Heart left ventricle (tissue), 13 donors: ENCODE data around the gene MDP1.

Experiments
- POLR2A ChIP-seq, 2 donors: fragments of 450-650 bp; IDR thresholded peaks; one replicate each; pipeline ENCODE4 v1.6.1; 2017; ENCODE audit warnings: antibody characterized with exemption in 2 of 2, mild to moderate bottlenecking in 2 of 2, moderate library complexity in 2 of 2
- TF ChIP-seq, protein P1 (sequence below), 12 donors: fragments of 200-600 bp; sonication (generic) in 4 of 12; IDR thresholded peaks; one replicate each; pipeline versions ENCODE4 v1.5.0 to v1.8.0; 2018 to 2022; ENCODE audit warnings: antibody characterized with exemption in 12 of 12, mild to moderate bottlenecking in 5 of 12
- donor health status: ischemic (EF 13 %, LVEDD 7.1; RV severe dilation, severe dysfunction).
- donor health status: DM: no; HTN: yes; CAD: no.
- donor health status: DM: no; HTN: no; CAD: no.
- donor health status: ischemic (EF 25% LVEDD 6.9; RV normal size, moderate dysfunction).
- donor health status: ischemic (EF 25% LVEDD 5.7; RV mildly dilated, moderate dysfunction).
- donor health status: ischemic (EF 35%, LVEDD 5.7; RV mildly dilated, moderate dysfunction).
- donor health status: nonischemic (EF 11% LVEDD 7.7; RV severe dilation, severe dysfunction).
- donor health status: DM: yes; HTN: yes; CAD: no.
- donor health status: PGD.
- donor health status: ischemic (EF 29% LVEDD 5.4; RV normal size, mild dysfunction).
- donor health status: nonischemic (EF 23%, LVEDD 6.1; RV moderate dilation, normal function).

- TF ChIP-seq, protein P1, sequence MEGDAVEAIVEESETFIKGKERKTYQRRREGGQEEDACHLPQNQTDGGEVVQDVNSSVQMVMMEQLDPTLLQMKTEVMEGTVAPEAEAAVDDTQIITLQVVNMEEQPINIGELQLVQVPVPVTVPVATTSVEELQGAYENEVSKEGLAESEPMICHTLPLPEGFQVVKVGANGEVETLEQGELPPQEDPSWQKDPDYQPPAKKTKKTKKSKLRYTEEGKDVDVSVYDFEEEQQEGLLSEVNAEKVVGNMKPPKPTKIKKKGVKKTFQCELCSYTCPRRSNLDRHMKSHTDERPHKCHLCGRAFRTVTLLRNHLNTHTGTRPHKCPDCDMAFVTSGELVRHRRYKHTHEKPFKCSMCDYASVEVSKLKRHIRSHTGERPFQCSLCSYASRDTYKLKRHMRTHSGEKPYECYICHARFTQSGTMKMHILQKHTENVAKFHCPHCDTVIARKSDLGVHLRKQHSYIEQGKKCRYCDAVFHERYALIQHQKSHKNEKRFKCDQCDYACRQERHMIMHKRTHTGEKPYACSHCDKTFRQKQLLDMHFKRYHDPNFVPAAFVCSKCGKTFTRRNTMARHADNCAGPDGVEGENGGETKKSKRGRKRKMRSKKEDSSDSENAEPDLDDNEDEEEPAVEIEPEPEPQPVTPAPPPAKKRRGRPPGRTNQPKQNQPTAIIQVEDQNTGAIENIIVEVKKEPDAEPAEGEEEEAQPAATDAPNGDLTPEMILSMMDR (IDR thresholded peaks at IDR 0.05): no peak
- TF ChIP-seq POLR2A (IDR thresholded peaks at IDR 0.05): no peak
Measured at GRCh38 chr14:24264298-24264697, 48.4 kb upstream of the MDP1 start.
